NCI-H345 (cell line): ENCODE results near the gene NR1H2.
"Not testable (repeated sequence)": the region's sequence is repeated elsewhere in the genome, so short reads cannot be mapped to it uniquely, and the experiment has no call there.

Experiments
- DNase-seq: peaks from one replicate; lab custom pipeline; 2025; lab: John Stamatoyannopoulos, UW

Gene NR1H2

GRCh38 chr19:50378169-50378862, 2.1 kb downstream of the NR1H2 start:
- DNase-seq, result no peak

DNA sequence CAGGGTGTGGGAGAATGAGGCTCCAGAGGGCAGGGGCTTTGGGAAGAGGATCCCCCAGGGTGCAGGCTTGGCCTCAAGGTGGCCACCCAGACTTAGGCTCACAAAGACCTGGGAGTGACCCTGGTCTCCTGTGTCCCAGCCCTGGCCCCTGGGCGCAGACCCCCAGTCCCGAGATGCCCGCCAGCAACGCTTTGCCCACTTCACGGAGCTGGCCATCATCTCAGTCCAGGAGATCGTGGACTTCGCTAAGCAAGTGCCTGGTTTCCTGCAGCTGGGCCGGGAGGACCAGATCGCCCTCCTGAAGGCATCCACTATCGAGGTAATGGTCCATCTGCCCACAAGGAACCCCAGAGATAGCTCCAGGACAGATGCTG, 2.6 kb downstream of the NR1H2 start:
- DNase-seq, result no peak

- DNase-seq, result no peak
Measured at GRCh38 chr19:50379602-50380001, 3.3 kb downstream of the NR1H2 start.

DNA sequence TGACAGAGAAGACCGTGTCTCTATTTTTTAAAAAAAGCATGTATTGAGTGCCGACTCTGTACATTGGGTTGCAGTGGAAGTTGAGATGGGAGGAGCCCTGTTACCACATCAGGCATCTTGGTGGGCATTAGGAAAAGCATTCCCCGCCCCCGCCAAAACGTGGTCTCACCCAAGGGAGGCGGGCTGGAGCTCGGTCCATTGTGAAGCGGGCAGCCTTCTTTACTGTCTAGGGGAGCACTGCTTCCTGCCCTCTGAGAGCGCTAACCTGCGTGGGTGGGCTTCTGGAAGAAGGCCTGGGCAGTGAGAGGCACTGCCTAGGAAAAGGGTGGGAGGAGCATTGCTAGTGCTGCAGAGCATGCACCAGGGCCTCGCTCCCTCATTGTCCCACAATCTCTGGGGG, 3.9 kb downstream of the NR1H2 start:
- DNase-seq, result no peak

GRCh38 chr19:50380751-50381151, 4.5 kb downstream of the NR1H2 start:
- no peak for DNase-seq

DNA sequence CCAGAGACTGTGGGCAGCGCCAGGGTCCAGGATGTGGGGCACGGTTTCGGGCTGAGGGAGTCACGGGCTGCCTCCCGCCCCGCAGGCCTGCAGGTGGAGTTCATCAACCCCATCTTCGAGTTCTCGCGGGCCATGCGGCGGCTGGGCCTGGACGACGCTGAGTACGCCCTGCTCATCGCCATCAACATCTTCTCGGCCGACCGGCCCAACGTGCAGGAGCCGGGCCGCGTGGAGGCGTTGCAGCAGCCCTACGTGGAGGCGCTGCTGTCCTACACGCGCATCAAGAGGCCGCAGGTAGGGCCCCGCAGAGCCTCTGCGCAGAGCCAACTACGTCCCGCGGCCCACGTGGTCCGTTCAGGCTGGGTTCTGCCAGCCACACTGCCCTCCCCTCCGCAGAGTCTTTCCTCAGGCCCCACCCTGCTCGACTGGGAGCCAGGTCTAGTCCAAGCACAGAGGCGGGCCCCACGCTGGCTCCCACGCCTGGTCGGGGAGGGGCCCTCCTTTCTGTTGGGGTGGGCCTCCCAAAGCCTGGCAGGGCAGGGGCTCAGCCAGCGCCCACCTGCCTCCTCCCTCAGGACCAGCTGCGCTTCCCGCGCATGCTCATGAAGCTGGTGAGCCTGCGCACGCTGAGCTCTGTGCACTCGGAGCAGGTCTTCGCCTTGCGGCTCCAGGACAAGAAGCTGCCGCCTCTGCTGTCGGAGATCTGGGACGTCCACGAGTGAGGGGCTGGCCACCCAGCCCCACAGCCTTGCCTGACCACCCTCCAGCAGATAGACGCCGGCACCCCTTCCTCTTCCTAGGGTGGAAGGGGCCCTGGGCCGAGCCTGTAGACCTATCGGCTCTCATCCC, 5.8 kb downstream of the NR1H2 start:
- no peak for DNase-seq

- no peak for DNase-seq
Measured at GRCh38 chr19:50383001-50383851, 7.0 kb downstream of the NR1H2 start.

GRCh38 chr19:50383852-50384684, 7.8 kb downstream of the NR1H2 start, which contains the start of gene POLD1:
POLD1 (plus strand) TSS chr19:50384347; CDS start chr19:50398852, 14,505 bp downstream.
- DNase-seq, result peak; percentile 96

- no peak for DNase-seq
Measured at GRCh38 chr19:50384685-50385535, 8.7 kb downstream of the NR1H2 start.

GRCh38 chr19:50387176-50387867, 11.1 kb downstream of the NR1H2 start:
- no peak for DNase-seq

DNA sequence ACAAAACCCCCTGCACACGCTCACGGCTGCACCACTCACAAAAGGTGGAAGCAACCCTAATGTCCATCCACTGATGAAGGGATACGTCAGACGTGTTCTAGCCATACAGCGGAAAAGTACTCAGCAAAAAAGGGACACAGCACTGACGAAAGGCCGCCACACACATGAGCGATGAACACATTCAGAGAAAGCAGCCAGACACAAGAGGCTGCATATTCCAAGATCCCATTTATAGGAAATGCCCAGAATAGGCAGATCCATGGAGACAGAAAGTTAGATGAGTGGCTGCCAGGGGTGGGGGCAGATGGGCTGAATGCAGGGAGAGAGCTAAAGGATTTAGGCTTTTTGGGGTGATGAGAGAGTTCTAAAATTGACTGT, 11.6 kb downstream of the NR1H2 start:
- DNase-seq, result no peak

DNA sequence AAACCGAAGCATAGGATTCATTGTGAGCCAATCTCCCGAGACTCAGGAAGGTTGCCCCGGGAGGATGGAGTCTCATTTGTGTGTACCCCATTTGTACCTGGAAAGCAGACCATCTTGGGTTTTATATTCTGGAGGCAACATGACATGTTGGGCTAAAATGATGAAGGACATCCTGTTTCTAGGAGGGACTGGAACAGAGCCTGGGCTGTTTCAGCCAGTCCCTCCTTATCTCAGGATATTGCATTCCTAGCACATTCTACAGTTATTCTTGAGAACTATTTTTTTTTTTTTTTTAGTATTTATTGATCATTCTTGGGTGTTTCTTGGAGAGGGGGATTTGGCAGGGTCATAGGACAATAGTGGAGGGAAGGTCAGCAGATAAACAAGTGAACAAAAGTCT, 14.0 kb downstream of the NR1H2 start:
- not testable (repeated sequence) for DNase-seq

DNA sequence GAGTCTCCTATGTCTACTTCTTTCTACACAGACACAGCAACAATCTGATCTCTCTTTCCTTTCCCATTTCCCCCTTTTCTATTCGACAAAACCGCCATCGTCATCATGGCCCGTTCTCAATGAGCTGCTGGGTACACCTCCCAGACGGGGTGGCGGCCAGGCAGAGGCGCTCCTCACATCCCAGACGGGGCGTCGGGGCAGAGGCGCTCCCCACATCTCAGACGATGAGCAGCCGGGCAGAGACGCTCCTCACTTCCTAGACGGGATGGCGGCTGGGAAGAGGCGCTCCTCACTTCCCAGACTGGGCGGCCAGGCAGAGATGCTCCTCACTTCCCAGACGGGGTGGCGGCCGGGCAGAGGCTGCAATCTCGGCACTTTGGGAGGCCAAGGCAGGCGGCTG, 14.7 kb downstream of the NR1H2 start:
- not testable (repeated sequence) for DNase-seq

DNA sequence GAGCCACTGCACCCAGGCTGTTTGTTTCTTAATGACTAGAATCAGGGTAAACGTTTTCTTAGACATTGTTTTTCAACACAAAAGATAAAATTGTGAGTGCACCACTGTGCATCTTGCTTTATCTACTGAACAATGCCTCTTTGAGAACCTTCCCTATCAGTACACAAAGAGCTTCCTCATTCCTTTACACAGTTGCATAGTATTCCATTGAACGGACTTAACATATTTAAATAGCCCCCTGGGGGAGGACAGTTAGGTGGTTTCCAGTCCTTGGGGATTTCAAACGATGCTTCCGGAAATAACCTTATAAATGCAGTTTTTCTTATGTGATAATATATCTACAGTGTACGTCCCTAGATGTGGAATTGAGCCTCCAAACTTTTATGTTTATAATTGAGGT, 16.5 kb downstream of the NR1H2 start:
- no peak for DNase-seq

GRCh38 chr19:50393589-50393988, 17.3 kb downstream of the NR1H2 start:
- no peak for DNase-seq

- DNase-seq, result no peak
Measured at GRCh38 chr19:50394017-50394416, 17.8 kb downstream of the NR1H2 start.

DNA sequence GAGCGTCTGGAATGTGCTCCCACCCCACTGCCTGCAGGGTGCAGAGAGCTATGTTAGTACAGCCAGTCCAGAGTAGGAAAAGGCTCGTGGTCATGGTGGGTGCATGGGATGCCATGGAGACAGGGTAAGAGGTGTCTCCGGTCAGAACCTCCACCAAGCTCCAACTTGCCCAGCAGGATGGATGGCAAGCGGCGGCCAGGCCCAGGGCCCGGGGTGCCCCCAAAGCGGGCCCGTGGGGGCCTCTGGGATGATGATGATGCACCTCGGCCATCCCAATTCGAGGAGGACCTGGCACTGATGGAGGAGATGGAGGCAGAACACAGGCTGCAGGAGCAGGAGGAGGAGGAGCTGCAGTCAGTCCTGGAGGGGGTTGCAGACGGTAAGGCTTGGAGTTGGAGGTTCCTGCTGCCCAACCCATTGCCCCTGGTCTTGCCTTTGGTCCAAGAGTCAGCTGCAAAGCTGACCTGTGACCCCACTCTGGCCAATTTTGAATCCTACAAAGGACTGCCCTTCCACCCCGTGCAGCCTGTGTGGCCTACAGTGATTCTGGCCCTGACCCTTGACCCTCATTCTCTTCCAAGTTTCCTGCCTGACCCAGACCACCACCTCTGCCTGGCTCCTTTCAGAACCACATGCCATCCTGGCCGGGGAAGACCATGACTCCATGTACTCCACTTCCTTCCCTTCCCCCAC, 22.6 kb downstream of the NR1H2 start:
- DNase-seq, result no peak

GRCh38 chr19:50399368-50399745, 23.1 kb downstream of the NR1H2 start:
- DNase-seq, result no peak
